ENCODE data around the gene LCLAT1. TPM values are rescaled to one million over a fixed set of nuclear protein-coding genes. Genes with fewer than 3 reads are reported as not detected.

Gene LCLAT1
- total RNA-seq, 1 donor from 2014 or later = 16.5 TPM

GRCh38 chr2:30436859-30437435 lies 10.1 kb upstream of the LCLAT1 start:
- no peak overlapping the region for H3K4me3 ChIP-seq
- no peaks in the 10 kb centered on the region for H3K36me3 ChIP-seq
- H3K27ac ChIP-seq = peak overlapping the region; percentile 3
- TF ChIP-seq CTCF (IDR thresholded peaks at IDR 0.05) = no peak
- DNase-seq (no peak), ATAC-seq (no peak)
- H3K9me3 ChIP-seq = no peaks in the 10 kb centered on the region
- H3K4me1 ChIP-seq = peaks cover 5% of the 10 kb centered on the region
- H3K27me3 ChIP-seq = no peaks in the 10 kb centered on the region
- intact Hi-C loops (cut with DNase I) = no loop called here

- DNase-seq (no peak), ATAC-seq (no peak)
- Histone ChIP-seq H3K4me3 (no peak overlapping the region), H3K4me1 (peaks cover 5% of the 10 kb centered on the region), H3K27ac (no peak overlapping the region), H3K36me3 (no peaks in the 10 kb centered on the region), H3K9me3 (no peaks in the 10 kb centered on the region), H3K27me3 (no peaks in the 10 kb centered on the region)
- intact Hi-C loops (cut with DNase I) = no loop called here
- no peak for TF ChIP-seq CTCF (IDR thresholded peaks at IDR 0.05)
Measured at GRCh38 chr2:30437809-30438548, 9.1 kb upstream of the LCLAT1 start.

GRCh38 chr2:30439296-30439695 lies 7.8 kb upstream of the LCLAT1 start:
- ATAC-seq = no peak
- H3K27me3 ChIP-seq = no peaks in the 10 kb centered on the region

DNA sequence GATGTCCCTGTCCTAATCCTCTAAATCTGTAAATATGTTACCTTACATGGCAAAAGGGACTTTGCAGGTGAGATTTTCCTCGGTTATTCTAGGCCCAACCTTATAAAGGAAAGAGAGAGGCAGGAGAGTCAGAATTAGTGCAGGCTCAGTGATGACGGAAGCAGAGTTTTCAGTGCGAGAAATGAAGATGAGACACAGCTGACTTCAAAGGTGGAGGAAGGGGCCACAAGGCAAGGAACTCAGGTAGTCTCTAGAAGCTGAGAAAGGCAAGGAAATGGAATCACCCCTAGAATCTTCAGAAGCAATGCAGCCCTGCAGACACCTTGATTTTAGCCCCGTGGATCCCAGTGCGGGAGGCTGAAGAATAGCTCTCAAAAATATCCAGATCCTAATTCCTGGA lies 7.2 kb upstream of the LCLAT1 start:
- Histone ChIP-seq H3K27ac (no peak overlapping the region), H3K9me3 (no peaks in the 10 kb centered on the region), H3K4me1 (peaks cover 5% of the 10 kb centered on the region), H3K36me3 (no peaks in the 10 kb centered on the region), H3K4me3 (no peak overlapping the region), H3K27me3 (no peaks in the 10 kb centered on the region)
- ATAC-seq (no peak), DNase-seq (no peak)
- intact Hi-C loops (cut with DNase I) = no loop called here
- no peak for TF ChIP-seq CTCF (IDR thresholded peaks at IDR 0.05)

More at GRCh38 chr2:30439296-30439695, 7.8 kb upstream of the LCLAT1 start:
- intact Hi-C loops (cut with DNase I) = no loop called here
- no peak for TF ChIP-seq CTCF (IDR thresholded peaks at IDR 0.05)
- no peak overlapping the region for H3K4me3 ChIP-seq
- H3K36me3 ChIP-seq = no peaks in the 10 kb centered on the region
- H3K27ac ChIP-seq = no peak overlapping the region
- H3K4me1 ChIP-seq = peaks cover 5% of the 10 kb centered on the region
- DNase-seq = no peak
- H3K9me3 ChIP-seq = no peaks in the 10 kb centered on the region

DNA sequence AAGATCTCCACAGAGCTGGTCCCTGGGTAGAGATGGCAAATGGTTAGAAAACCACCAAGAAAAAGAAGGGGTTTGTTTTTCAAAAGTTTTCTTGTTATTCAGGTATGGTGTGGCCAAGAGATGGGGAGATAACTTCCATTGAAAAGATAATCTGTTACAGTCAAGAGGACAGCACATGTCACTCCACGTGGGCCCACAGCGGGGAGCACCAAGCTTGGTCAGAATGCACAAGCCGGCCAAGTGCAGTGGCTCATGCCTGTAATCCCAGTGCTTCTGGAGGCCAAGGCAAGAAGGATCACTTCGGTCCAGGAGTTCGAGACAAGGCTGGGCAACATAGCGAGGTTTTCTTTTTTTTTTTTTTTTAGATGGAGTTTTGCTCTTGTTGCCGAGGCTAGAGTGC lies 6.0 kb upstream of the LCLAT1 start:
- H3K36me3 ChIP-seq = no peaks in the 10 kb centered on the region
- no peaks in the 10 kb centered on the region for H3K27me3 ChIP-seq
- no peaks in the 10 kb centered on the region for H3K9me3 ChIP-seq
- peaks cover 5% of the 10 kb centered on the region for H3K4me1 ChIP-seq
- intact Hi-C loops (cut with DNase I) = no loop called here
- TF ChIP-seq CTCF (IDR thresholded peaks at IDR 0.05) = no peak
- no peak for ATAC-seq
- H3K27ac ChIP-seq = no peak overlapping the region
- no peak for DNase-seq
- H3K4me3 ChIP-seq = no peak overlapping the region

All from upper lobe of right lung (tissue), 1 donor.